A549 (cell line): ENCODE results near the gene ANTXR1. TPM values are rescaled to one million over a fixed set of nuclear protein-coding genes. Genes with fewer than 3 reads are reported as not detected.

Source experiments
- ATAC-seq, 2 experiments: fragments of 200-7000 bp in 1 of 2; fragments of >200 bp in 1 of 2; cut with Nextera tagmentation in 1 of 2; cut with Tn5 transposase in 1 of 2; 3 replicates each; pipeline versions ENCODE4 v1.8.0 to v1.9.1; 2018 to 2020; ENCODE audit warnings: mild to moderate bottlenecking in 1 of 2, moderate library complexity in 1 of 2
- CTCF ChIA-PET: fragments of 300-600 bp; sonication (Branson Sonifier 250); formaldehyde crosslinking; extraction: SDS; loops from one replicate; lab custom pipeline; 2021; ENCODE audit warnings: antibody characterized with exemption, inconsistent platforms; lab: Yijun Ruan, JAX
- POLR2A ChIA-PET: fragments of 350-600 bp; formaldehyde crosslinking; extraction: SDS; loops from one replicate; lab custom pipeline; 2021; ENCODE audit warnings: antibody characterized with exemption, inconsistent platforms; lab: Yijun Ruan, JAX
- DNase-seq, 2 experiments: peaks; one replicate each; pipeline versions ENCODE4 v3.0.0 to v3.0.0-alpha.2; 2011 to 2016; ENCODE audit warnings: low read depth in 1 of 2, low spot score in 1 of 2
- FAIRE-seq: peaks from 2 replicates; lab custom pipeline; 2011; peaks lifted over from hg19 to GRCh38; lab: Jason Lieb, UNC
- H3K27ac ChIP-seq, 2 experiments: fragments of >200 bp; sonication (Bioruptor Twin); formaldehyde crosslinking; 3 replicates each; pipeline ENCODE4 v1.5.1; 2016 to 2017
- H3K4me1 ChIP-seq: fragments of >200 bp; sonication (Bioruptor Twin); formaldehyde crosslinking; 3 replicates; pipeline ENCODE4 v1.6.1; 2016
- H3K4me2 ChIP-seq: fragments of >200 bp; sonication (Bioruptor Twin); formaldehyde crosslinking; 3 replicates; pipeline ENCODE4 v1.6.1; 2016
- H3K4me3 ChIP-seq: fragments of >200 bp; sonication (Bioruptor Twin); formaldehyde crosslinking; 3 replicates; pipeline ENCODE4 v1.5.1; 2016
- H3K9me3 ChIP-seq: fragments of >200 bp; sonication (Bioruptor Twin); formaldehyde crosslinking; 3 replicates; pipeline ENCODE4 v1.6.1; 2016
- BCL3 ChIP-seq: fragments of >200 bp; sonication (Bioruptor Twin); formaldehyde crosslinking; IDR thresholded peaks from 3 replicates; pipeline ENCODE4 v1.6.1; 2016
- CBX2 ChIP-seq: fragments of 200-600 bp; sonication (generic); IDR thresholded peaks from 2 replicates; pipeline ENCODE4 v1.6.1; 2016; ENCODE audit warnings: low read depth, mild to moderate bottlenecking, borderline replicate concordance
- CBX8 ChIP-seq: fragments of 200-600 bp; sonication (generic); IDR thresholded peaks from 2 replicates; pipeline ENCODE4 v1.6.1; 2016
- CHD2 ChIP-seq: fragments of 150-350 bp; IDR thresholded peaks from 2 replicates; pipeline ENCODE4 v1.6.1; 2014; ENCODE audit warnings: low read length; ENCODE audit not compliant: partially characterized antibody
- FOSL2 ChIP-seq, 2 experiments: fragments of 450-650 bp in 1 of 2; fragments of >200 bp in 1 of 2; sonication (Bioruptor Twin) in 1 of 2; formaldehyde crosslinking; IDR thresholded peaks; 2 replicates each; pipeline versions ENCODE4 v1.5.0 to v1.6.1; 2016 to 2020; ENCODE audit warnings: mild to moderate bottlenecking in 1 of 2, moderate library complexity in 1 of 2
- GATA3 ChIP-seq: IDR thresholded peaks from 2 replicates; pipeline ENCODE4 v1.6.1; 2012; ENCODE audit warnings: borderline replicate concordance
- HMGXB4 ChIP-seq: fragments of 250-450 bp; sonication (Bioruptor Pico); IDR thresholded peaks from 2 replicates; pipeline ENCODE4 v1.5.0; 2021; ENCODE audit warnings: mild to moderate bottlenecking, moderate library complexity, borderline replicate concordance
- HOXA7 ChIP-seq: fragments of 250-450 bp; sonication (Bioruptor Pico); IDR thresholded peaks from 2 replicates; pipeline ENCODE4 v1.5.0; 2020; ENCODE audit warnings: mild to moderate bottlenecking, moderate library complexity
- HOXB13 ChIP-seq: fragments of 250-450 bp; sonication (Bioruptor Pico); IDR thresholded peaks from 2 replicates; pipeline ENCODE4 v1.5.0; 2020; ENCODE audit warnings: low read depth, mild to moderate bottlenecking, moderate library complexity
- KDM1A ChIP-seq: fragments of 200-600 bp; sonication (generic); IDR thresholded peaks from 2 replicates; pipeline ENCODE4 v1.6.1; 2016; ENCODE audit warnings: low read depth, mild to moderate bottlenecking
- KDM5A ChIP-seq: fragments of 200-600 bp; sonication (generic); IDR thresholded peaks from 2 replicates; pipeline ENCODE4 v1.6.1; 2016; ENCODE audit warnings: antibody characterized with exemption, mild to moderate bottlenecking
- MAFK ChIP-seq: fragments of 450-650 bp; IDR thresholded peaks from 2 replicates; pipeline ENCODE4 v1.6.1; 2014; ENCODE audit not compliant: partially characterized antibody
- MAZ ChIP-seq: fragments of 150-350 bp; IDR thresholded peaks from 2 replicates; pipeline ENCODE4 v1.6.1; 2014; ENCODE audit warnings: antibody characterized with exemption, low read depth, low read length, borderline replicate concordance
- NFE2L2 ChIP-seq: fragments of 150-350 bp; conservative IDR thresholded peaks from 2 replicates; pipeline ENCODE4 v1.6.1; 2014; ENCODE audit warnings: low read length
- NR3C1 ChIP-seq: fragments of >200 bp; sonication (Bioruptor Twin); formaldehyde crosslinking; IDR thresholded peaks from 3 replicates; pipeline ENCODE4 v1.6.1; 2017
- PHF8 ChIP-seq: fragments of 200-600 bp; sonication (generic); IDR thresholded peaks from 2 replicates; pipeline ENCODE4 v1.6.1; 2016; ENCODE audit warnings: low read depth, mild to moderate bottlenecking, antibody characterized with exemption, moderate library complexity, borderline replicate concordance
- RCOR1 ChIP-seq: fragments of 150-350 bp; IDR thresholded peaks from 2 replicates; pipeline ENCODE4 v1.6.1; 2014; ENCODE audit warnings: antibody characterized with exemption, low read length, low read depth
- SREBF2 ChIP-seq: fragments of 450-650 bp; IDR thresholded peaks from 2 replicates; pipeline ENCODE4 v1.6.1; 2014; ENCODE audit warnings: mild to moderate bottlenecking, moderate library complexity
- ZFP36 ChIP-seq: fragments of 450-650 bp; IDR thresholded peaks from 2 replicates; pipeline ENCODE4 v1.6.1; 2014; ENCODE audit warnings: borderline replicate concordance; ENCODE audit not compliant: partially characterized antibody
- ZSCAN20 ChIP-seq: fragments of 250-450 bp; sonication (Bioruptor Pico); IDR thresholded peaks from 2 replicates; pipeline ENCODE4 v1.8.0; 2022; ENCODE audit warnings: mild to moderate bottlenecking, moderate library complexity
- WGBS: methylation state at CpG from one replicate; pipeline ENCODE4 v1.1.6; 2017; ENCODE audit errors: missing lambda C conversion rate; 5-methylcytosine and 5-hydroxymethylcytosine counted together
- polyA plus RNA-seq, 4 experiments: library from polyadenylated mRNA; depleted of rRNA in 3 of 4; stranded (reverse); fragments of >200 nt; fragmentation: RNase III in 1 of 4; extraction: RNeasy Plus Mini Kit Qiagen cat#74134 plus additional on column Dnase treatment in 1 of 4; gene quantifications; 2 replicates in 3 of 4; 3 replicates in 1 of 4; pipeline ENCODE4 v1.2.3, GENCODE V29; 2011 to 2017
- TF ChIP-seq, protein P1 (sequence below): IDR thresholded peaks from 2 replicates; pipeline ENCODE4 v1.6.1; 2012
- TF ChIP-seq, protein P2 (sequence below): fragments of >200 bp; sonication (Bioruptor Twin); formaldehyde crosslinking; IDR thresholded peaks from 3 replicates; pipeline ENCODE4 v1.5.1; 2016
- TF ChIP-seq, protein P3 (sequence below): fragments of >200 bp; sonication (Bioruptor Twin); formaldehyde crosslinking; IDR thresholded peaks from 2 replicates; pipeline ENCODE4 v1.6.1; 2016
- TF ChIP-seq, protein P4 (sequence below): fragments of 150-350 bp; IDR thresholded peaks from 2 replicates; pipeline ENCODE4 v1.6.1; 2014; ENCODE audit warnings: low read depth, mild to moderate bottlenecking, low read length

ANTXR1 gene
- polyA plus RNA-seq, 2 of the 4 experiments (the other 2 are of a cell fraction) = 161 to 194 TPM

GRCh38 chr2:69087211-69087911 is 74.4 kb downstream of the ANTXR1 start:
- H3K4me3 ChIP-seq = no peak overlapping the region
- peaks cover 67% of the 10 kb centered on the region for H3K4me1 ChIP-seq
- H3K4me2 ChIP-seq = no peak overlapping the region
- CTCF ChIA-PET = interaction anchor here (0.6 to 1.0 kb wide), 2 partner anchors 12 to 38 kb away, joined by 3 read pairs; no protein-coding TSS in a partner anchor
- ATAC-seq (peak in 1 of 2 experiments; percentile 6; a peak in 1 of 6 replicates), DNase-seq (no peak), FAIRE-seq (no peak)
- no peaks in the 10 kb centered on the region for H3K9me3 ChIP-seq
- TF ChIP-seq RCOR1 (no peak), CHD2 (no peak), NFE2L2 (no peak), CBX2 (no peak)
- TF ChIP-seq, protein P1, sequence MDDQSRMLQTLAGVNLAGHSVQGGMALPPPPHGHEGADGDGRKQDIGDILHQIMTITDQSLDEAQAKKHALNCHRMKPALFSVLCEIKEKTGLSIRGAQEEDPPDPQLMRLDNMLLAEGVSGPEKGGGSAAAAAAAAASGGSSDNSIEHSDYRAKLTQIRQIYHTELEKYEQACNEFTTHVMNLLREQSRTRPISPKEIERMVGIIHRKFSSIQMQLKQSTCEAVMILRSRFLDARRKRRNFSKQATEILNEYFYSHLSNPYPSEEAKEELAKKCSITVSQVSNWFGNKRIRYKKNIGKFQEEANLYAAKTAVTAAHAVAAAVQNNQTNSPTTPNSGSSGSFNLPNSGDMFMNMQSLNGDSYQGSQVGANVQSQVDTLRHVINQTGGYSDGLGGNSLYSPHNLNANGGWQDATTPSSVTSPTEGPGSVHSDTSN = no peak
- TF ChIP-seq, protein P2, sequence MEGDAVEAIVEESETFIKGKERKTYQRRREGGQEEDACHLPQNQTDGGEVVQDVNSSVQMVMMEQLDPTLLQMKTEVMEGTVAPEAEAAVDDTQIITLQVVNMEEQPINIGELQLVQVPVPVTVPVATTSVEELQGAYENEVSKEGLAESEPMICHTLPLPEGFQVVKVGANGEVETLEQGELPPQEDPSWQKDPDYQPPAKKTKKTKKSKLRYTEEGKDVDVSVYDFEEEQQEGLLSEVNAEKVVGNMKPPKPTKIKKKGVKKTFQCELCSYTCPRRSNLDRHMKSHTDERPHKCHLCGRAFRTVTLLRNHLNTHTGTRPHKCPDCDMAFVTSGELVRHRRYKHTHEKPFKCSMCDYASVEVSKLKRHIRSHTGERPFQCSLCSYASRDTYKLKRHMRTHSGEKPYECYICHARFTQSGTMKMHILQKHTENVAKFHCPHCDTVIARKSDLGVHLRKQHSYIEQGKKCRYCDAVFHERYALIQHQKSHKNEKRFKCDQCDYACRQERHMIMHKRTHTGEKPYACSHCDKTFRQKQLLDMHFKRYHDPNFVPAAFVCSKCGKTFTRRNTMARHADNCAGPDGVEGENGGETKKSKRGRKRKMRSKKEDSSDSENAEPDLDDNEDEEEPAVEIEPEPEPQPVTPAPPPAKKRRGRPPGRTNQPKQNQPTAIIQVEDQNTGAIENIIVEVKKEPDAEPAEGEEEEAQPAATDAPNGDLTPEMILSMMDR = no peak
- WGBS = 97% methylated on average over 5 of the region's 5 CpGs
- POLR2A ChIA-PET = no interaction called here
- peak overlapping the region in 1 of 2 experiments; percentile 65; a peak in 3 of 6 replicates for H3K27ac ChIP-seq

GRCh38 chr2:69087912-69088240 is 74.9 kb downstream of the ANTXR1 start:
- Histone ChIP-seq H3K4me1 (peaks cover 64% of the 10 kb centered on the region), H3K4me2 (no peak overlapping the region), H3K27ac (peak overlapping the region in 1 of 2 experiments; percentile 65; a peak in 3 of 6 replicates), H3K9me3 (no peaks in the 10 kb centered on the region), H3K4me3 (no peak overlapping the region)
- FAIRE-seq (no peak), DNase-seq (no peak), ATAC-seq (no peak)
- CTCF ChIA-PET = interaction anchor here (1.0 to 1.4 kb wide), 2 partner anchors 12 to 220 kb away, joined by 3 to 4 read pairs; no protein-coding TSS in a partner anchor
- TF ChIP-seq KDM1A (no peak), FOSL2 (IDR thresholded peaks at IDR 0.05) (no peak), FOSL2 (CRISPR knock-in tag; IDR thresholded peaks at IDR 0.05) (no peak), MAFK (no peak), NR3C1 (no peak), HOXB13 (CRISPR knock-in tag) (no peak), HOXA7 (CRISPR knock-in tag) (no peak), SREBF2 (no peak), PHF8 (no peak), KDM5A (no peak), ZSCAN20 (CRISPR knock-in tag) (no peak), MAZ (no peak), CBX8 (no peak), HMGXB4 (no peak), GATA3 (no peak), ZFP36 (no peak), BCL3 (no peak)
- TF ChIP-seq, protein P3, sequence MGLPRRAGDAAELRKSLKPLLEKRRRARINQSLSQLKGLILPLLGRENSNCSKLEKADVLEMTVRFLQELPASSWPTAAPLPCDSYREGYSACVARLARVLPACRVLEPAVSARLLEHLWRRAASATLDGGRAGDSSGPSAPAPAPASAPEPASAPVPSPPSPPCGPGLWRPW = no peak
- TF ChIP-seq, protein P4, sequence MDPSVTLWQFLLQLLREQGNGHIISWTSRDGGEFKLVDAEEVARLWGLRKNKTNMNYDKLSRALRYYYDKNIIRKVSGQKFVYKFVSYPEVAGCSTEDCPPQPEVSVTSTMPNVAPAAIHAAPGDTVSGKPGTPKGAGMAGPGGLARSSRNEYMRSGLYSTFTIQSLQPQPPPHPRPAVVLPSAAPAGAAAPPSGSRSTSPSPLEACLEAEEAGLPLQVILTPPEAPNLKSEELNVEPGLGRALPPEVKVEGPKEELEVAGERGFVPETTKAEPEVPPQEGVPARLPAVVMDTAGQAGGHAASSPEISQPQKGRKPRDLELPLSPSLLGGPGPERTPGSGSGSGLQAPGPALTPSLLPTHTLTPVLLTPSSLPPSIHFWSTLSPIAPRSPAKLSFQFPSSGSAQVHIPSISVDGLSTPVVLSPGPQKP = no peak
- POLR2A ChIA-PET = no interaction called here
- 81% methylated on average over 1 of the region's 1 CpG for WGBS
